Kidney epithelial cell (primary cell): ENCODE results near the gene GNB2. TPM values are rescaled to one million over a fixed set of nuclear protein-coding genes. Genes with fewer than 3 reads are reported as not detected.

Experiments
- DNase-seq: peaks from one replicate; pipeline ENCODE4 v3.0.0-alpha.2; 2010; ENCODE audit warnings: low read depth
- H3K27me3 ChIP-seq: 2 replicates; pipeline ENCODE4 v1.6.0; 2011; ENCODE audit warnings: low read length; ENCODE audit not compliant: control insufficient read depth, insufficient read depth
- H3K36me3 ChIP-seq: 2 replicates; pipeline ENCODE4 v1.5.1; 2011; ENCODE audit warnings: low read length; ENCODE audit not compliant: control insufficient read depth, insufficient read depth
- H3K4me3 ChIP-seq: 2 replicates; pipeline ENCODE4 v1.5.1; 2011; ENCODE audit warnings: low read depth, mild to moderate bottlenecking, control low read depth, low read length
- total RNA-seq: library from RNA; depleted of rRNA; stranded (reverse); fragments of >200 nt; gene quantifications from 2 replicates; pipeline ENCODE4 v1.2.3, GENCODE V29; 2015
- TF ChIP-seq, protein P1 (sequence below): IDR thresholded peaks from 2 replicates; pipeline ENCODE4 v1.5.1; 2011; ENCODE audit warnings: mild to moderate bottlenecking, moderate library complexity, low read length, control low read depth, inconsistent platforms; ENCODE audit not compliant: insufficient read depth, poor library complexity, severe bottlenecking

The GNB2 gene
- total RNA-seq, 1 donor from 2014 or later, result 330 TPM

DNA sequence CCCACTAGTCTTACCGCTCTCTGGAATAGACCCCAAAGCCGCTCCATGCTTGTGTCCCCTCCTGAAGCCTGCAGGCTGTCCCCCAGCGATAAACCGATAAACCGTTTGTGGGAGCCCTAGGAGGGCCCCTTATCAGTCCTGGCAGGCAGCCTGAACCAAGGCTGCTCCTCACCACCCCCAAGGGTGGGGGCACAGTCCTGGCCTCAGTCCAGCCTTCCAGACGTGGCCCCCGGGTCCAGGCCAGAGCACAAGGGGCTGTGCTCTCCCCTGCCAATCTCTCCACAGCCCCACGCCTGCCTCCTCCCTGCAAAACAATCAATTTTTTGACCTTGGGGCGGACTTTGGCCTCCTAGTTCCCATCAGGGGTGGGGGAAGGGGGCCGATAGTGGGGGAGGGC is 32.1 kb upstream of the GNB2 start, which contains the start of gene TFR2:
TSS of gene TFR2 (minus strand) at position 90 of the 397 bp plus-strand sequence. CDS start at position 47, 43 bp downstream.
- peaks cover 22% of the 10 kb centered on the region for H3K27me3 ChIP-seq
- TF ChIP-seq, protein P1, sequence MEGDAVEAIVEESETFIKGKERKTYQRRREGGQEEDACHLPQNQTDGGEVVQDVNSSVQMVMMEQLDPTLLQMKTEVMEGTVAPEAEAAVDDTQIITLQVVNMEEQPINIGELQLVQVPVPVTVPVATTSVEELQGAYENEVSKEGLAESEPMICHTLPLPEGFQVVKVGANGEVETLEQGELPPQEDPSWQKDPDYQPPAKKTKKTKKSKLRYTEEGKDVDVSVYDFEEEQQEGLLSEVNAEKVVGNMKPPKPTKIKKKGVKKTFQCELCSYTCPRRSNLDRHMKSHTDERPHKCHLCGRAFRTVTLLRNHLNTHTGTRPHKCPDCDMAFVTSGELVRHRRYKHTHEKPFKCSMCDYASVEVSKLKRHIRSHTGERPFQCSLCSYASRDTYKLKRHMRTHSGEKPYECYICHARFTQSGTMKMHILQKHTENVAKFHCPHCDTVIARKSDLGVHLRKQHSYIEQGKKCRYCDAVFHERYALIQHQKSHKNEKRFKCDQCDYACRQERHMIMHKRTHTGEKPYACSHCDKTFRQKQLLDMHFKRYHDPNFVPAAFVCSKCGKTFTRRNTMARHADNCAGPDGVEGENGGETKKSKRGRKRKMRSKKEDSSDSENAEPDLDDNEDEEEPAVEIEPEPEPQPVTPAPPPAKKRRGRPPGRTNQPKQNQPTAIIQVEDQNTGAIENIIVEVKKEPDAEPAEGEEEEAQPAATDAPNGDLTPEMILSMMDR, result no peak
- H3K36me3 ChIP-seq, result no peaks in the 10 kb centered on the region
- H3K4me3 ChIP-seq, result no peak within 1 kb of the TSS
- DNase-seq, result no peak

DNA sequence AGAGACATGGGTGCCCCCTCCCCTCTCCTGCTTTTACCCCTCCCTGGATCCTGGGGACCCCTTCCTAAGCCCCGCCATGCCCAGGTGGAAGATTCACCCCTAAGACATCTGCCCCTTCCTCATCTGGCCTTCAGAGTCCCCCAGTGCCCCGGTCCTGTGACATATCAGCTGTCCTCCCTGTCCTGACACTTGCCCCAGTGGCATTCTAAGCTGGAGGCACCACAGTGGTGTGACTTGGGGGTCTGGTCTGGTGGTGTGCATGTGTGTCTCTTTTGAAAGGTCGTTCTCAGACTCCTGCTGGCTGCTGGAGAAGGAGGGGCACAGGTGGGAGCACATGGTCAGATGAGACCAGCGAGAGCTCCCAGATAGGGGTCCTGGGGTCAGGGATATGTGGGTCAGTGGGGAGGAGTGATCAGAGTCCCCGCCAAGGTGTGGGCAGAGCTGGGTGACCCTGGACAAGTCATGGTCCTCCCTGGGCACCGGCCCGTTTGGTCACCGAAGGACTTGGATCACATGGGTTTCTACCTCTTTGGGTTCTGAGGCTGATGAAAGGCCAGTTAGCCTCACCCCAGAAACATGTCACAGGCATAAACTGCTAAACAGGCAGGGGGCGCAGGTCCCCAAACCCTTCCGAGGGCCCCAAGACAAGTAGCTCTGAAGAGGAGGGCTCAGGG is 31.5 kb upstream of the GNB2 start:
- H3K4me3 ChIP-seq, result no peak overlapping the region

DNA sequence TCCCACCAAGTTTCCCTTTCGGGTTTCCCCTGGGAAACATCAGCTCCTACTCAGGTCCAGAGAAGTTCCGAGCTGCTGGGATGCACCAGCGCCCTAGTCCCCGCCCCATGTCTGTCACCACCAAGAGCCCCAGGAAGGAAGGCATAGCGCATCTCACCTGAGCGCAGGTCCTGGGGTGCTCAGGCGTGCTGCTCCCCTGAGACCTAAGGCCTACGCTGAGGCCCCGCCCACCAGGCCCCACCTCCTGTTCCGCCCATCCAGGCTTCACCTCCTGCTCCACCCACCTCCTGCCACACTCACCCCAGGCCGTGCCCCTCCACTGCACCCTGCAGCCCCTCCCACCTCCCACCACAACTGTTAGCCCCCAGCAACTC is 31.0 kb upstream of the GNB2 start:
- Histone ChIP-seq H3K36me3 (no peaks in the 10 kb centered on the region), H3K4me3 (no peak overlapping the region), H3K27me3 (peaks cover 28% of the 10 kb centered on the region)
- no peak for DNase-seq
- TF ChIP-seq, protein P1, result no peak

More for the DNA sequence above, 31.5 kb upstream of the GNB2 start:
- no peak for DNase-seq
- TF ChIP-seq, protein P1, result no peak
- peaks cover 26% of the 10 kb centered on the region for H3K27me3 ChIP-seq
- no peaks in the 10 kb centered on the region for H3K36me3 ChIP-seq

DNA sequence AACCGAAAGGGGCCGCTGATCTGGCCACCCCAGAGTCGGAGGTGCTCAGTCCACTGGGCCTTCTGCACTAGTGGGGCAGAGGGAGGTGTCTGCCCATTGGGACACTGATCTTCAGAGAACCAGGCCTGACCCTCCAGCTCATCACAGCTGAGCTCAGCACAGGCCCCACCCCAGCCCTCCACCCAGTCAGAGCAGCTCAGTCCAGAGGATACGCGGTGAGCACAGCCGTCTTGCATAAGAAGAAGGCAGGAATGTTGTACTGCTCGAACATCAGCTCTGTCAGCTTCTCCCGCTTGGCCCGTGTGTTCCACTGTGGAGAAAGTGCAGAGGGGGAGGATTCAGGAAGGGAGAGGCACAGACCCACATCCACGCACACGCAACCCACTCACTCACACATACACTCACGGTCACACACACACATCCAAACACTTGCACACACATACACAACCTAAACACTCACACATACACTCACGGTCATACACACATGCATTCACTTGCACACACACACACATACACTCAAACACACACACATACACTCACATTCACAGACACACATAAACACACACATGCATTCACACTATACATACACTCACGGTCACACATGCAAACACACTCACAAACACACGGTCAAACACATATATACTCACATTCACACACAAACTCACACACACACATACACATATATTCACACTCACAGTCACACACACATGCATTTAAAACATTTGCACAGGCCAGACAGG is 23.5 kb upstream of the GNB2 start:
- peaks cover 28% of the 10 kb centered on the region for H3K27me3 ChIP-seq
- H3K36me3 ChIP-seq, result no peaks in the 10 kb centered on the region
- TF ChIP-seq, protein P1, result no peak
- DNase-seq, result no peak
- no peak overlapping the region for H3K4me3 ChIP-seq

DNA sequence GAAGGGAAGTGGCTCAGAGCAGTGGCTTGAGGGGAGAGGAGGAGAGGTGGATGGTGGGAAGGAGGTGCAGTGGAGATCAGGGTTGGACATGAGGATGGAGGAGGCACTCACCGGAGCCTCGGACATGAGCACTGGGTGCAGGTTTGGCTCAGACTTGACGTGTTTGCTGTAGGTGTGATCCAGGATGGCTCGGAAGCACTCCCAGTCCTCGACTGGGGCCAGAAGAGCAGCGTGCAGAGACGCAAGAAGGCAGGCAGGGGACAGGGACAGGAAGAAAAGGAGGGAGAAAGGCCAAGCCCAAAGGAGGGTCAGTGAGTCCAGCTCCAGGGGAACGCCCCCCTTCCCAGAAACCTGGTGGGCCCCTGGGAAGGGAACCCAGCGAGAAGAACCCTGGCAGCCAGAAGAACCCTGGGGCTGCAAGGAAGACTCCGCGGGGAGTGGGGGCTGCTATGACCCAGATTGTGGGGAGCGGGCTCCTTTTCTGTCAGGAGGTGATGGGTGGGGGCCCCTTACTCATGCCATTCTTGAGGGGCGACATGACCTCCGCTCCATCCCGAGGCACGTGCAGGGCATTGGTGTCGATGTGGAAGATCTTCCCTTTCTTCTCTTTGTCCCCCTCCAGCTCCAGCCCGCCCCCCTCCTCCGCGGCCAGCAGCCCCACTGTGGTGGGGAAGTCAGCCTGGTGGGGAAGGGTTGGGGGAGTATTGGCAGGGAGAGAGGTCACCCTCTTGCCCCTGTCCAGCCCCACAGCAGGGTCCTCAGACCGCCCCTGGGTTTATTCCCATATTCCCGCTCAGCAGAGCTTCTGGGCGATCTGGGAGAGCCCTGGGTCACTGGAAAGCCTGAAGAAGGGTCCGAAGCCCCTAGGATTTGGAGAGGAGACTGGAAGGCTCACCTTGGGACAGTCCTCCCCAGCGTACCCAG is 18.4 kb upstream of the GNB2 start:
- H3K27me3 ChIP-seq, result peaks cover 28% of the 10 kb centered on the region
- no peak for DNase-seq
- H3K36me3 ChIP-seq, result no peaks in the 10 kb centered on the region
- no peak overlapping the region for H3K4me3 ChIP-seq
- TF ChIP-seq, protein P1, result no peak
